Measurements from ENCODE around the gene CLEC2A. TPM values are rescaled to one million over a fixed set of nuclear protein-coding genes. Genes with fewer than 3 reads are reported as not detected.
"Not testable (repeated sequence)": the region's sequence is repeated elsewhere in the genome, so short reads cannot be mapped to it uniquely, and the experiment has no call there.

The CLEC2A gene
- total and polyA plus RNA-seq, 10 donors, result not detected

- intact Hi-C loops (cut with DNase I; ENCODE audit: low total_unique reads), result no loop called here
- DNase-seq, result no peak
- TF ChIP-seq POLR2AphosphoS5 (IDR thresholded peaks at IDR 0.05) (no peak), POLR2A (IDR thresholded peaks at IDR 0.05) (no peak), CTCF (IDR thresholded peaks at IDR 0.05 in 8 of 11, conservative IDR thresholded peaks at IDR 0.05 in 3 of 11) (no peak)
- no peaks in the 10 kb centered on the region for H3K27me3 ChIP-seq (replicated peaks in 1 of 7)
- H3K36me3 ChIP-seq, result no peaks in the 10 kb centered on the region
- H3K9me3 ChIP-seq, result no peaks in the 10 kb centered on the region
- H3K4me1 ChIP-seq, result no peaks in the 10 kb centered on the region
- H3K4me3 ChIP-seq, result no peak overlapping the region
- 88 to 98% (median 91%) methylated on average over 4 of the region's 4 CpGs for WGBS, 5 donors
- no peak overlapping the region for H3K27ac ChIP-seq
Observed at GRCh38 chr12:9880532-9881078, 51.6 kb downstream of the CLEC2A start.

GRCh38 chr12:9876120-9876519, 56.0 kb downstream of the CLEC2A start:
- peaks cover 0 to 13% (median 0%) of the 10 kb centered on the region in 6 donors for H3K4me1 ChIP-seq
- H3K9me3 ChIP-seq; intact Hi-C loops (cut with DNase I; ENCODE audit: low total_unique reads); H3K4me3 ChIP-seq; H3K27me3 ChIP-seq (replicated peaks in 1 of 7); H3K36me3 ChIP-seq; H3K27ac ChIP-seq: not testable (repeated sequence)
- 97 to 99% (median 97%) methylated on average over 10 to 26 of the region's 26 CpGs for WGBS, 5 donors
- DNase-seq, result peak; percentile 72

GRCh38 chr12:9872742-9873141, 59.4 kb downstream of the CLEC2A start:
- Histone ChIP-seq H3K27ac (no peak overlapping the region), H3K4me3 (no peak overlapping the region), H3K27me3 (replicated peaks in 1 of 7) (no peaks in the 10 kb centered on the region), H3K9me3 (no peaks in the 10 kb centered on the region), H3K36me3 (no peaks in the 10 kb centered on the region), H3K4me1 (peaks cover 0 to 26% (median 7%) of the 10 kb centered on the region in 6 donors)
- TF ChIP-seq POLR2A (IDR thresholded peaks at IDR 0.05) (no peak), CTCF (IDR thresholded peaks at IDR 0.05 in 8 of 11, conservative IDR thresholded peaks at IDR 0.05 in 3 of 11) (no peak), POLR2AphosphoS5 (IDR thresholded peaks at IDR 0.05) (no peak)
- no peak for DNase-seq
- WGBS, 5 donors, result 87 to 94% (median 93%) methylated on average over 11 of the region's 11 CpGs
- intact Hi-C loops (cut with DNase I; ENCODE audit: low total_unique reads), result no loop called here

GRCh38 chr12:9872162-9872561, 60.0 kb downstream of the CLEC2A start:
- intact Hi-C loops (cut with DNase I; ENCODE audit: low total_unique reads), result no loop called here
- H3K4me1 ChIP-seq, result peaks cover 0 to 26% (median 7%) of the 10 kb centered on the region in 6 donors
- no peak overlapping the region for H3K27ac ChIP-seq
- H3K27me3 ChIP-seq (replicated peaks in 1 of 7), result no peaks in the 10 kb centered on the region
- no peaks in the 10 kb centered on the region for H3K36me3 ChIP-seq
- no peak for DNase-seq
- TF ChIP-seq POLR2AphosphoS5 (IDR thresholded peaks at IDR 0.05) (no peak), POLR2A (IDR thresholded peaks at IDR 0.05) (no peak), CTCF (IDR thresholded peaks at IDR 0.05 in 8 of 11, conservative IDR thresholded peaks at IDR 0.05 in 3 of 11) (no peak)
- H3K4me3 ChIP-seq, result no peak overlapping the region
- no peaks in the 10 kb centered on the region for H3K9me3 ChIP-seq
- 83 to 91% (median 86%) methylated on average over 3 of the region's 3 CpGs for WGBS, 5 donors

All from spleen (tissue), 11 donors.